Upper lobe of left lung (tissue), 6 donors: ENCODE measurements around the gene TRPM5. TPM values are rescaled to one million over a fixed set of nuclear protein-coding genes. Genes with fewer than 3 reads are reported as not detected.

Experiments
- ATAC-seq, 2 donors: fragments of 200-7000 bp; cut with Tn5 transposase; one replicate each; pipeline ENCODE4 v1.9.1; 2022; ENCODE audit warnings: mild to moderate bottlenecking in 2 of 2, moderate library complexity in 2 of 2; ENCODE audit not compliant: low FRiP score in 2 of 2
- DNase-seq, 2 donors: peaks; one replicate each; pipeline ENCODE4 v3.0.0-alpha.2; 2019 to 2020
- H3K27ac ChIP-seq, 4 donors: fragments of 200-600 bp; sonication (generic); one replicate each; pipeline ENCODE4 v1.5.1; 2016 to 2019
- H3K27me3 ChIP-seq, 4 donors: fragments of 200-600 bp; sonication (generic); one replicate each; pipeline ENCODE4 v1.5.1; 2017 to 2019
- H3K36me3 ChIP-seq, 4 donors: fragments of 200-600 bp; sonication (generic); one replicate each; pipeline ENCODE4 v1.5.1; 2016 to 2019
- H3K4me1 ChIP-seq, 4 donors: fragments of 200-600 bp; sonication (generic); one replicate each; pipeline ENCODE4 v1.5.1; 2018 to 2019
- H3K4me3 ChIP-seq, 4 donors: fragments of 200-600 bp; sonication (generic); one replicate each; pipeline ENCODE4 v1.5.1; 2017 to 2019; ENCODE audit warnings: mild to moderate bottlenecking in 2 of 4, moderate library complexity in 1 of 4
- H3K9me3 ChIP-seq, 4 donors: fragments of 200-600 bp; sonication (generic); one replicate each; pipeline ENCODE4 v1.5.1; 2018 to 2019
- EP300 ChIP-seq, 4 donors: sonication (generic); formaldehyde crosslinking; IDR thresholded peaks; one replicate each; pipeline ENCODE4 v1.5.1; 2017; ENCODE audit warnings: antibody characterized with exemption in 4 of 4, control low read depth in 2 of 4
- POLR2A ChIP-seq, 4 donors: fragments of 450-650 bp; IDR thresholded peaks; one replicate each; pipeline ENCODE4 v1.5.1; 2016 to 2017; ENCODE audit warnings: antibody characterized with exemption in 4 of 4, mild to moderate bottlenecking in 2 of 4
- POLR2AphosphoS5 ChIP-seq, 2 donors: sonication (generic); formaldehyde crosslinking; IDR thresholded peaks; one replicate each; pipeline ENCODE4 v1.5.1; 2017; ENCODE audit warnings: antibody characterized with exemption in 2 of 2
- WGBS, 2 donors: methylation state at CpG; one replicate each; pipeline ENCODE4 v1.1.5; 2017 to 2018; 5-methylcytosine and 5-hydroxymethylcytosine counted together
- total RNA-seq, 6 donors: library from RNA; depleted of rRNA in 4 of 6; stranded (reverse); fragments of >200 nt in 4 of 6; gene quantifications; one replicate each; pipeline versions ENCODE4 v1.1.0 to v1.2.1, GENCODE V29; 2016 to 2021
- TF ChIP-seq, protein P1 (sequence below), 6 experiments: fragments of 450-650 bp in 4 of 6; fragments of 200-600 bp in 2 of 6; sonication (generic) in 2 of 6; IDR thresholded peaks; one replicate each; pipeline ENCODE4 v1.5.1; 2016 to 2019; ENCODE audit warnings: antibody characterized with exemption in 6 of 6
- donor health status: DM: no; HTN: no; CAD: no; lungs with moderate emphysema.
- donor health status: DM: no; HTN: yes; CAD: no; lungs with severe emphysema.

Gene TRPM5
- total RNA-seq, 6 donors from 2014 or later = not detected

DNA sequence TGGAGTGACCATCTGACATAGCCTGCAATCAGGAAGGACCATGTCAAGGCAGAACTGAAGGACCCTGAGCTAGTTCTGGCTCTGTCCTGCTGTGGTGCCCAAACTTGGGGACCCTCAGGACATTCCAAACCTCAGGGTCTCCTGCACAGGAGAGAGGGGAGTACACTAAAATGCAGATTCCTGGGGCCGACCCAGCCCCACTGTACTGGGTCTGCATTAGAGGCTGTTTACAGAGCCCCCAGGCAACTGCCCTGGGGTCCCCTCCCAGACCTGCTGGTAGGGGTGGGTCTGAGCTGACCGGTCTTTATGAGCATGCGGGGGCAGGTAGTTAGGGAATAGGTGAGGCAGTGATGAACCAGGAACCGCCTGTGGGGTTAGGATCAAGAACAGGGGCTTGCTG, 6.8 kb downstream of the TRPM5 start:
- no peak for ATAC-seq
- Histone ChIP-seq H3K9me3 (no peaks in the 10 kb centered on the region), H3K27me3 (no peaks in the 10 kb centered on the region), H3K4me1 (no peaks in the 10 kb centered on the region), H3K27ac (no peak overlapping the region), H3K36me3 (no peaks in the 10 kb centered on the region), H3K4me3 (no peak overlapping the region)
- DNase-seq = no peak
- 90 to 91% methylated on average over 4 of the region's 4 CpGs for WGBS, 2 donors
- TF ChIP-seq POLR2AphosphoS5 (IDR thresholded peaks at IDR 0.05) (no peak), POLR2A (IDR thresholded peaks at IDR 0.05) (no peak), EP300 (IDR thresholded peaks at IDR 0.05) (no peak)
- TF ChIP-seq, protein P1, sequence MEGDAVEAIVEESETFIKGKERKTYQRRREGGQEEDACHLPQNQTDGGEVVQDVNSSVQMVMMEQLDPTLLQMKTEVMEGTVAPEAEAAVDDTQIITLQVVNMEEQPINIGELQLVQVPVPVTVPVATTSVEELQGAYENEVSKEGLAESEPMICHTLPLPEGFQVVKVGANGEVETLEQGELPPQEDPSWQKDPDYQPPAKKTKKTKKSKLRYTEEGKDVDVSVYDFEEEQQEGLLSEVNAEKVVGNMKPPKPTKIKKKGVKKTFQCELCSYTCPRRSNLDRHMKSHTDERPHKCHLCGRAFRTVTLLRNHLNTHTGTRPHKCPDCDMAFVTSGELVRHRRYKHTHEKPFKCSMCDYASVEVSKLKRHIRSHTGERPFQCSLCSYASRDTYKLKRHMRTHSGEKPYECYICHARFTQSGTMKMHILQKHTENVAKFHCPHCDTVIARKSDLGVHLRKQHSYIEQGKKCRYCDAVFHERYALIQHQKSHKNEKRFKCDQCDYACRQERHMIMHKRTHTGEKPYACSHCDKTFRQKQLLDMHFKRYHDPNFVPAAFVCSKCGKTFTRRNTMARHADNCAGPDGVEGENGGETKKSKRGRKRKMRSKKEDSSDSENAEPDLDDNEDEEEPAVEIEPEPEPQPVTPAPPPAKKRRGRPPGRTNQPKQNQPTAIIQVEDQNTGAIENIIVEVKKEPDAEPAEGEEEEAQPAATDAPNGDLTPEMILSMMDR (IDR thresholded peaks at IDR 0.05) = no peak

DNA sequence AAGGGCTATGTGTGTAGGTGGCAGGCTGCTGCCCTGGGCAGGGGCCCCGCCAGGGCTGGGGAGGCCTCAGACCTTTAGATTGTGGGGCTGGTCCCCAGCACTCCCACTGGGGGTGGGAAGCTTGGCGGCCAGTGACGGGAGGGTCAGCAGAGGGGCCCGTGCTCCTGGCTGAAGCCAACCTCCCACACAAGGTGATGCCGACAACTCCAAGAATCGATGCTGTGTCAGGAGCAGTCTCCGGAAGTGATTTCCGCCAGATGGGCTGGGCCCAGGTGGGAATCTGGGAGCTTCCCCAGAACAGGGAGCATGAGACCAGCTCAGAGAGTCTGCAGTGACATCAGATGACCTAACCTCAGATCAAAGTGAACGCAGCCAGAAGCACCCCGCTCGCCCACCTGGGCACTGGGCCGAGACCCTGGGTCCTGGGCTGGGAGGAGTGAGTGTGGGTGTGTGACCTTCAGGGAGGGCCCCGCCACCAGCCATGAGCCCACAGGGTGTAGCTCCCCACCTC, 7.7 kb downstream of the TRPM5 start:
- H3K4me3 ChIP-seq = no peak overlapping the region
- TF ChIP-seq EP300 (IDR thresholded peaks at IDR 0.05) (no peak), POLR2A (IDR thresholded peaks at IDR 0.05) (no peak), POLR2AphosphoS5 (IDR thresholded peaks at IDR 0.05) (no peak)
- TF ChIP-seq, protein P1 (IDR thresholded peaks at IDR 0.05) = no peak
- no peaks in the 10 kb centered on the region for H3K4me1 ChIP-seq
- 90 to 94% methylated on average over 3 to 10 of the region's 13 CpGs for WGBS, 2 donors
- H3K36me3 ChIP-seq = no peaks in the 10 kb centered on the region
- no peaks in the 10 kb centered on the region for H3K27me3 ChIP-seq
- ATAC-seq = no peak
- no peak overlapping the region for H3K27ac ChIP-seq
- no peaks in the 10 kb centered on the region for H3K9me3 ChIP-seq
- peak in 1 of 2 donors; percentile 68 for DNase-seq

DNA sequence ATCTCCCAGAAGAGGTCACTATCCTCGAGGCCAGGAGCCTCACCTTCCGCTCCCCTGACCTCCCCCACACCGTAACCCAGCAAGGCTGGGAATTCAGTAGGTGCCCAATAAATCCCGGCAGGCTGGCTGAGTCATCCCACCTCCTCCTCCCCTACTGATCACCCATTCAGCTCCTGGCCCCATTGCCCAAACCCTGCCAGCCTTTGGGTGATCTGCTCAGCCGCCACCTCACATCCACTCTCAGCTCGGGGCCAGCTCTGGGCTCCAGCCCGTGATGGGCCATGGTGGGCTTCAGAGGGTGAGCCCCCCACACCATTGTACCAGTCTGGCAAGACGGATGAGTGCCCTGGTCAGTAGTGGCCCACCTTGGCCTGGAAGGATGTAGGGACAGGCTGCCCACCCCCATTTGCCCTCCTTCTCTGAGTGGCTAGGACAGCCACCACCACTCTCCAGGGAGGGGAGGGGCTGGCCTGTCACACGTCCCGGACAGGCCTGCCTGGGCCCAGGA, 8.2 kb downstream of the TRPM5 start:
- 86 to 92% methylated on average over 8 to 10 of the region's 10 CpGs for WGBS, 2 donors
- TF ChIP-seq EP300 (IDR thresholded peaks at IDR 0.05) (no peak), POLR2A (IDR thresholded peaks at IDR 0.05) (no peak), POLR2AphosphoS5 (IDR thresholded peaks at IDR 0.05) (no peak)
- TF ChIP-seq, protein P1 (IDR thresholded peaks at IDR 0.05) = no peak
- Histone ChIP-seq H3K9me3 (no peaks in the 10 kb centered on the region), H3K27ac (no peak overlapping the region), H3K36me3 (no peaks in the 10 kb centered on the region), H3K27me3 (no peaks in the 10 kb centered on the region), H3K4me3 (no peak overlapping the region), H3K4me1 (no peaks in the 10 kb centered on the region)
- no peak for ATAC-seq
- DNase-seq = no peak

DNA sequence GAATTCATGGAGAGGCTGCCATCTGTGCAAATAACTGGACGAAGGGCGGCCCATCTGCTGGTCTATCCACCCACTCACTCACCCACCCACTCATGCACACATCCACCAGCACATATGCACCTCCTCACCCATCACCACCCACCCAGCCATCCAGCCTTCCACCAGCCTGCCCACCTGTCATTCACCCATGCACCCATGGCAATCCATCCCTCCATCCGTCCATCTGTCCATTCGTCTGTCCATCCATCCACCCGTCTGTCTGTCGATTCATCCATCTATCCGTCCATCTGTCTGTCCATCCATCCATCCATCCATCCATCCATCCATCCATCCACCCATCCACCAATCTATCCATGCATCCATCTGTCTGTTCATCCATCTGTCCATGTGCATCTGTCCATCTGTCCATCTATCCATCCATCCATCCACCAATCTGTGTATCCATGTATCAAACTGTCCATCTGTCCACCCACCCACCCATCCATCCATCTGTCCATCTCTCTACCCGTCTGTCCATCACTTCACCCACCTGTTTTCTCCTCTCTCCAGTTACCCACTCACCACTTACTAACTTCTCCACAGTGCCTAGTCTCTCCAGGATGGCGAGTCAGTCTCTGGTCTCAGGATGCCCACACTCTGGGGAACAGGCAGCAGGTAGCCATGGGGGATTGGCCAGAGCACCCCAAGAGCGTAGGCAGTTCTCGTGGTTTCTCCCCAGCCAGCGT, 8.9 kb downstream of the TRPM5 start:
- Histone ChIP-seq H3K27me3 (no peaks in the 10 kb centered on the region), H3K36me3 (no peaks in the 10 kb centered on the region), H3K27ac (no peak overlapping the region), H3K9me3 (no peaks in the 10 kb centered on the region), H3K4me3 (no peak overlapping the region), H3K4me1 (no peaks in the 10 kb centered on the region)
- ATAC-seq = no peak
- no peak for DNase-seq
- 91 to 94% methylated on average over 12 of the region's 12 CpGs for WGBS, 2 donors
- no peak for TF ChIP-seq POLR2AphosphoS5 (IDR thresholded peaks at IDR 0.05)
- TF ChIP-seq, protein P1 (IDR thresholded peaks at IDR 0.05) = no peak
- TF ChIP-seq POLR2A (IDR thresholded peaks at IDR 0.05) = no peak
- TF ChIP-seq EP300 (IDR thresholded peaks at IDR 0.05) = no peak
